ENCODE data around the gene LARGE1.

LARGE1 gene

GRCh38 chr22:33450756-33451155, 469.5 kb downstream of the LARGE1 start:
- TF ChIP-seq FOXP2 (optimal IDR thresholded peaks at IDR 0.05; ENCODE audit: borderline replicate concordance, extremely low read depth, extremely low read length, insufficient read depth) (no peak), REST (IDR thresholded peaks at IDR 0.05; ENCODE audit: insufficient read depth in 1 of 2, low read depth in 2 of 2, low read length in 2 of 2) (no peak)

GRCh38 chr22:33447733-33448132, 472.5 kb downstream of the LARGE1 start:
- TF ChIP-seq TAF1 (IDR thresholded peaks at IDR 0.05; ENCODE audit: borderline replicate concordance, insufficient read depth, low read length) (no peak), FOXP2 (optimal IDR thresholded peaks at IDR 0.05; ENCODE audit: borderline replicate concordance, extremely low read depth, extremely low read length, insufficient read depth) (no peak), POLR2AphosphoS5 (IDR thresholded peaks at IDR 0.05; ENCODE audit: low read depth, low read length) (no peak), REST (IDR thresholded peaks at IDR 0.05; ENCODE audit: insufficient read depth in 1 of 2, low read depth in 2 of 2, low read length in 2 of 2) (no peak), SIN3A (IDR thresholded peaks at IDR 0.05; ENCODE audit: borderline replicate concordance, insufficient read depth, low read length) (no peak)

GRCh38 chr22:33443683-33444082, 476.6 kb downstream of the LARGE1 start:
- TF ChIP-seq FOXP2 (optimal IDR thresholded peaks at IDR 0.05; ENCODE audit: borderline replicate concordance, extremely low read depth, extremely low read length, insufficient read depth) (no peak), SIN3A (IDR thresholded peaks at IDR 0.05; ENCODE audit: borderline replicate concordance, insufficient read depth, low read length) (no peak), POLR2AphosphoS5 (IDR thresholded peaks at IDR 0.05; ENCODE audit: low read depth, low read length) (no peak), REST (IDR thresholded peaks at IDR 0.05; ENCODE audit: insufficient read depth in 1 of 2, low read depth in 2 of 2, low read length in 2 of 2) (no peak), TAF1 (IDR thresholded peaks at IDR 0.05; ENCODE audit: borderline replicate concordance, insufficient read depth, low read length) (no peak)

- TF ChIP-seq POLR2AphosphoS5 (IDR thresholded peaks at IDR 0.05; ENCODE audit: low read depth, low read length) (no peak), REST (IDR thresholded peaks at IDR 0.05; ENCODE audit: insufficient read depth in 1 of 2, low read depth in 2 of 2, low read length in 2 of 2) (no peak), TAF1 (IDR thresholded peaks at IDR 0.05; ENCODE audit: borderline replicate concordance, insufficient read depth, low read length) (no peak), SIN3A (IDR thresholded peaks at IDR 0.05; ENCODE audit: borderline replicate concordance, insufficient read depth, low read length) (no peak), FOXP2 (optimal IDR thresholded peaks at IDR 0.05; ENCODE audit: borderline replicate concordance, extremely low read depth, extremely low read length, insufficient read depth) (no peak)
Measured at GRCh38 chr22:33440756-33441155, 479.5 kb downstream of the LARGE1 start.

- no peak for TF ChIP-seq FOXP2 (optimal IDR thresholded peaks at IDR 0.05; ENCODE audit: borderline replicate concordance, extremely low read depth, extremely low read length, insufficient read depth)
- TF ChIP-seq REST (IDR thresholded peaks at IDR 0.05; ENCODE audit: insufficient read depth in 1 of 2, low read depth in 2 of 2, low read length in 2 of 2), result no peak
- TF ChIP-seq SIN3A (IDR thresholded peaks at IDR 0.05; ENCODE audit: borderline replicate concordance, insufficient read depth, low read length), result no peak
- no peak for TF ChIP-seq POLR2AphosphoS5 (IDR thresholded peaks at IDR 0.05; ENCODE audit: low read depth, low read length)
- no peak for TF ChIP-seq TAF1 (IDR thresholded peaks at IDR 0.05; ENCODE audit: borderline replicate concordance, insufficient read depth, low read length)
Measured at GRCh38 chr22:33438273-33438672, 482.0 kb downstream of the LARGE1 start.
